H54 (cell line): ENCODE measurements around the gene KLHL17.

ENCODE experiments used
- DNase-seq: peaks from one replicate; pipeline ENCODE4 v3.0.0; 2011; ENCODE audit warnings: low spot score, mixed read lengths; ENCODE audit not compliant: insufficient read length
- FAIRE-seq: peaks from 3 replicates; lab custom pipeline; 2011; peaks lifted over from hg19 to GRCh38; lab: Jason Lieb, UNC
- POLR2A ChIP-seq: IDR thresholded peaks from 2 replicates; pipeline ENCODE4 v1.6.1; 2011; ENCODE audit warnings: low read depth, mild to moderate bottlenecking, low read length

Gene KLHL17

GRCh38 chr1:960363-961131 lies at the start of gene KLHL17:
TSS of gene KLHL17 (plus strand) at chr1:960584. CDS start at chr1:960694, 110 bp downstream.
- no peak for FAIRE-seq
- peak; percentile 49; the same call in 1 of the 2 replicates for TF ChIP-seq POLR2A
- peak; percentile 77 for DNase-seq

- TF ChIP-seq POLR2A = no peak
- DNase-seq (peak; percentile 75), FAIRE-seq (peak; percentile 93)
Measured at GRCh38 chr1:910881-911721, 49.3 kb upstream of the KLHL17 start.

GRCh38 chr1:911875-912739 lies 48.3 kb upstream of the KLHL17 start:
- DNase-seq (no peak), FAIRE-seq (no peak)
- no peak for TF ChIP-seq POLR2A

GRCh38 chr1:912740-913301 lies 47.6 kb upstream of the KLHL17 start:
- FAIRE-seq = no peak
- TF ChIP-seq POLR2A = no peak
- DNase-seq = no peak

GRCh38 chr1:913491-914130 lies 46.8 kb upstream of the KLHL17 start:
- FAIRE-seq (no peak), DNase-seq (no peak)
- TF ChIP-seq POLR2A = no peak

GRCh38 chr1:914131-914890 lies 46.1 kb upstream of the KLHL17 start:
- no peak for FAIRE-seq
- no peak for TF ChIP-seq POLR2A
- DNase-seq = no peak

GRCh38 chr1:914891-915280 lies 45.5 kb upstream of the KLHL17 start:
- no peak for FAIRE-seq
- DNase-seq = no peak
- TF ChIP-seq POLR2A = no peak

DNA sequence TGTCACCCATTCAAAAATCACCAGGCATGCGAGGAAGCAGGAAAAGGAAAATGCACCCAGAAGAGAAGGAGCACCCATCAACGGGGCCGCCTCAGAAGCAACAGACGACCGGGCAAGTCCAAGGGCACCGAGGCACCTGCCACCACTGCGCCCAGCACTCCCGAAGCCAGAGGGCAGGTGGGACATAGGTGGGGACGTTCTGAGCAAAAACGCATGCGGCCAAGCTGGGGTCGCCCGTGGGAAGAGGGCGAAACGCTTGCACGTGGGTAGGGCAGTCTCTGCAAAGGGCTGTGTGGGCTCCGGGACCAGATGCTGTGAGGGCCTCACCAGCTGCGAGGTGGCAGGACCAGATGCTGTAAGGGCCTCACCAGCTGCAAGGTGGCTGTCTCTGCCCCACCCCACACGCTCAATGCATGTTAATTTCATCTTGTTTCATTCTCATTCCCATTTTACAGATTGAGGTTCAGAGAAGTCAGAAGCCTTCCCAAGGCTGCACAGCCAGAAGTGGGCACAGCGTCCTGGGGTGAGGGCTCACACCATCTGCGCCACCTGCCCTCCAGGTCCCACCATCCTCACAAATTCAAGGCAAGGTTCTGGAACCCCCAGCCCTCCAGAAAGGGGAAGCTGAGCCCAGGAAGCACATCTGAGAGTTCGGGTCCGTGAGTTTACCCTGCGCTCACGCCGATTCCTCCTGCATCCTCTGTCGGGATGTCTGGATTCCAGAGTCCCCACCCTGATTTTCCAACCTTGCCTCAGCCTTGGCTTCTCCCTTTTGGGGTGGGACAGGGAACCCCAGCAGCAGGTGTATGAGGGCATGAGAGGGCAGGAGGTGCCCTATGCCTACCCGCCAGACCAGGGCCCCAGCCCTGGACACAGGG lies 44.9 kb upstream of the KLHL17 start:
- FAIRE-seq = no peak
- no peak for TF ChIP-seq POLR2A
- no peak for DNase-seq

DNA sequence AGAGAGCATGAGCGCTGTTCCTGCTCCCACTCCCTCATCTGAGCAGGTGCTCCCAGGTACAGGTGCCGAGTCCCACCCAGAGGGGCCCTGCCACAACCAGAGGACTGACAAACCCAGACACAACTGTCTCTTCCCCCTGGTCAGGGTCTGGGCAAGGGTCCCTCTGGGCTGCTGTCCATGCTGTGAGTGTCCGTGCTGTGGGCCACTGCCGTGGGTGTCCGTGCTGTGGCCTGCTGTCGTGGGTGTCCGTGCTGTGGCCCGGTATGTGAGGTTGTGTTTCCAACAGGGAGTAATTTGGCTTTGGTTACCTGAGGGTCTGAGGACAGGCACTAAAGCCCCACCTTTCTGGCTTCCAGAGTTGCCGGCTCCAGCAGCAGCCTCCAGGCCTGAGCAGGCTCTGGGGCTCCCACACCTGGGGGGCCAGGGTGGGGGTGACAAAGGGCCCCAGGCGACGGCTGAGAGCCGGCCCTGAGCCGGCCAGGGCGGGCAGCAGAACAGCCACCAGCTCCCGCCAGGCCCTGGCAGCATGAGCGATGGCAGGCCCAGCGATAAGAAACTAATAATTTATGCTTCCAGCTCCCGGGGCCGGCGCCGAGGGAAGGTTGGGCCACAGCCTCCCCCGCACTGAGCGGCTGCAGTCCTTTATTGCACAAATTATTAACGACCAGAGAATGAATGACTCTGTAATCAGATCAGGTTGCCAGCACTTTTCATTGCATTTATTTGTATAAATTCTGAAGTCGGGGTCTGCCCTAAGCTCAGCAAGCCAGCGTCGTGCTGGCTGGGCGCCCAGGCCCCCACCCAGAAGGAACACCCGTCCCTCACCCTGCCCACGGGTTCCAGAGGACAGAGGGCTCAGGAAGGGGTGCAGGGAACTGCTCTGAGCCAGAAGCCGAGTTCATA lies 44.0 kb upstream of the KLHL17 start:
- no peak for TF ChIP-seq POLR2A
- no peak for FAIRE-seq
- DNase-seq = no peak

GRCh38 chr1:917076-917459 lies 43.3 kb upstream of the KLHL17 start:
- FAIRE-seq = no peak
- no peak for TF ChIP-seq POLR2A
- no peak for DNase-seq
